Ishikawa (cell line): Measurements from ENCODE around the gene CLEC4M.

ENCODE experiments used
- CEBPB ChIP-seq: IDR thresholded peaks from 2 replicates; pipeline ENCODE4 v1.6.1; 2012
- EP300 ChIP-seq: IDR thresholded peaks from 2 replicates; pipeline ENCODE4 v1.6.1; 2012; ENCODE audit warnings: borderline replicate concordance
- FOXM1 ChIP-seq: IDR thresholded peaks from 2 replicates; pipeline ENCODE4 v1.6.1; 2012; ENCODE audit warnings: low read depth, borderline replicate concordance
- NFIC ChIP-seq: IDR thresholded peaks from 2 replicates; pipeline ENCODE4 v1.6.1; 2012
- RAD21 ChIP-seq: IDR thresholded peaks from 2 replicates; pipeline ENCODE4 v1.6.1; 2012; ENCODE audit warnings: low read depth
- TAF1 ChIP-seq: IDR thresholded peaks from 2 replicates; pipeline ENCODE4 v1.6.1; 2012; ENCODE audit warnings: low read depth, mild to moderate bottlenecking
- TCF12 ChIP-seq: IDR thresholded peaks from 2 replicates; pipeline ENCODE4 v1.6.1; 2012; ENCODE audit warnings: low read depth
- YY1 ChIP-seq: IDR thresholded peaks from 2 replicates; pipeline ENCODE4 v1.6.1; 2012; ENCODE audit warnings: low read depth
- TF ChIP-seq, protein P1 (sequence below): IDR thresholded peaks from 2 replicates; pipeline ENCODE4 v1.6.1; 2012
- TF ChIP-seq, protein P2 (sequence below): IDR thresholded peaks from 2 replicates; pipeline ENCODE4 v1.6.1; 2012

DNA sequence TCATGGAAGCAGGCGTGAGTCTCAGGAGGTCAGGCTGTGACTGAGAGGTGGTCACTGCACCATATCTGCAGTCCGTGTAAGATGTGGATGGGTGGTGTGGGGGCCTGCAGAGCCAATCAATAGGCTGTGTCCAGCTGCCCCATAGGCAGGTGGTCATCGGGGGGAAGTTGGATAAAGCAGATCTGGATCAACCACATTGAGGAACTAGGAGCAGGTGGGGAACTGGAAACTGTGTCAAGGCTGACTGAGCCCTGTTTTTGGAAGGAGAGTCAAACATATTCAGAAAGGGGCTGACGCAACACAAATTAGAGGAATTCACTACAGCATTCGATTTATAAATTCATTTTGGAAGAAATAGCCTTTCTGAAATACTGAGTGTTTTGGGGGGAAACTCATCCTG is 15.0 kb downstream of the CLEC4M start:
- TF ChIP-seq CEBPB (no peak), RAD21 (no peak), NFIC (no peak), EP300 (no peak), TAF1 (no peak), YY1 (no peak), FOXM1 (no peak), TCF12 (no peak)
- TF ChIP-seq, protein P1, sequence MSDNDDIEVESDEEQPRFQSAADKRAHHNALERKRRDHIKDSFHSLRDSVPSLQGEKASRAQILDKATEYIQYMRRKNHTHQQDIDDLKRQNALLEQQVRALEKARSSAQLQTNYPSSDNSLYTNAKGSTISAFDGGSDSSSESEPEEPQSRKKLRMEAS = no peak
- TF ChIP-seq, protein P2, sequence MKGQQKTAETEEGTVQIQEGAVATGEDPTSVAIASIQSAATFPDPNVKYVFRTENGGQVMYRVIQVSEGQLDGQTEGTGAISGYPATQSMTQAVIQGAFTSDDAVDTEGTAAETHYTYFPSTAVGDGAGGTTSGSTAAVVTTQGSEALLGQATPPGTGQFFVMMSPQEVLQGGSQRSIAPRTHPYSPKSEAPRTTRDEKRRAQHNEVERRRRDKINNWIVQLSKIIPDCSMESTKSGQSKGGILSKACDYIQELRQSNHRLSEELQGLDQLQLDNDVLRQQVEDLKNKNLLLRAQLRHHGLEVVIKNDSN = no peak
